H54 (cell line): Measurements from ENCODE around the gene BUB1B.

ENCODE experiments used
- DNase-seq: peaks from one replicate; pipeline ENCODE4 v3.0.0; 2011; ENCODE audit warnings: low spot score, mixed read lengths; ENCODE audit not compliant: insufficient read length
- FAIRE-seq: peaks from 3 replicates; lab custom pipeline; 2011; peaks lifted over from hg19 to GRCh38; lab: Jason Lieb, UNC
- POLR2A ChIP-seq: IDR thresholded peaks from 2 replicates; pipeline ENCODE4 v1.6.1; 2011; ENCODE audit warnings: low read depth, mild to moderate bottlenecking, low read length

The BUB1B gene

DNA sequence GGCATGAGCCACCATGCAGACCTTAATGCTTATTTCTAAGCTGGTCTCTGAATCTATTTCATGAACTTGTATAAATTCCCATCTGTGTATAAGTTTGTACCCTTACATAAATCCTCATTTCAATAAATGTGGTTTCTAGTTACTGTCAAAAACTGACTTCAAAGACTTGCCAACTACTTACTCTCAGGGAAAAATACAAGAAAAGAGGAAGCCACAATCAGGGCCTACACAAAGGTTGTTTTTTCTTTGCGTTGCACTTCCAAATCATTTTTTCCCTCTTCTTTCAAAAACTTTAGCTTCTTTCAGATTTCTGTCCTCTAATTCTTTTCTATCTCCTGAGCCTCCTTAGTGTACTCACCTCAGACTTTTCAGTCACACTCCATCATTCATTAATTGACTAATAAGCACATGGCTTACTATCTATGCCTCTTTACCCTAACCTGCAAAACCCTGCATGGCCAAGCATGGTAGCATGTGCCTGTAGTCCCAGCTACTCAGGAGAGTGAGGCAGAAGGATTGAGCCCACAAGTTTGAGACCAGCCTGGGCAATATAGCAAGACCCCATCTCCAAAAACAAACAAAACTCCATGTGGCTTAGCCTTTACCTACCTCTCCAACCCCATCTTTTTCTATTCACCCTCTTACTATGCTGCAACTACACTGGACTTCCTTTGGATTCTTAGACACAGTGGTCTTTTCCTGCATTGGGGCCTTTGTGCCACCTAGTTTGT is 37.7 kb downstream of the BUB1B start:
- TF ChIP-seq POLR2A = no peak
- DNase-seq = no peak
- no peak for FAIRE-seq

- no peak for TF ChIP-seq POLR2A
- no peak for FAIRE-seq
- no peak for DNase-seq
Measured at GRCh38 chr15:40204100-40204499, 43.2 kb downstream of the BUB1B start.

DNA sequence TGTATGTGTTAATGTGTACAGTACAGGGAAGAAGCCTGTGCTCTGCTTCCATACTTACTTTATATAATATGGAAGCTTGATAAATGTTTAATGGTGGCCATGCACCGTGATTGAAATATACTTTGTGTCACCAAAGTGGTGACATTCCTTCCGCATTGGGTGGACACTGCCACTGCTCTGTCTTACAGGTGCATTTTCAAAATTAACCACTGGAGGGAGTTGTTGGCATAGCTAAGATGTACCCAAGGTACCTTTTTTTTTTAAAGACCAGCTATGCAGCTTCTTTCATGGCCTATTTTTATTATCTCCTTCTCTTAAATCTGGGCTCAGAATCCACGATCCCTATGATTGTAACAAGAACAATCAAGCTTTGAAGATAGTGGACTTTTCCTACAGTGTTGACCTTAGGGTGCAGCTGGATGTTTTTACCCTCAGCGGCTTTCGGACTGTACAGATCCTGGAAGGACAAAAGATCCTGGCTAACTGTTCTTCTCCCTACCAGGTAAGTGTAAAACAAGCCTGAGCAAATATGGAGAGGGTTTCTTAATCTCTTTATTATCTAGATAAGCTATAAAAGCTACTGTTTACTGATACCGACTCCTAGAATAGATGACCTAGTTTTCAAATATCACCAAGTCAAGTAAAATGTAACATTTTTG is 56.4 kb downstream of the BUB1B start:
- peak; percentile 94 for FAIRE-seq
- no peak for TF ChIP-seq POLR2A
- no peak for DNase-seq

GRCh38 chr15:40219801-40220200 is 58.9 kb downstream of the BUB1B start:
- DNase-seq = no peak
- no peak for TF ChIP-seq POLR2A
- no peak for FAIRE-seq

DNA sequence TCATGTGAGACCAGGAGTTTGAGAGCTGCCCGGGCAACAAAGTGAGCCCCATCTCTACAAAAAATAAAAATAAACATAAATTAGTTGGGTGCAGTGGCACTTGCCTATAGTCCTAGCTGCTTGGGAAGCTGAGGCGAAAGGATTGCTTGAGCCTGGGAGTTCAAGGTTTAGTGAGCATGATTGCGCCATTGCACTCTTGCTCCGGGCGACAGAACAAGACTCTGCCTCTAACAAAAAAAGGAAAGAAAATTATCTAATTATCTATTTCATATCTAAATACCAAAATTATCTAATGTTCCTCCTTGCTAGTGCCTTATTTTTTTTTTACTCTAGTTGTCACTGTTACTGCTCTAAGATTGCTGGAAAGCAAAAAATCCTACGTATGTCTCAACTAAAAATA is 61.3 kb downstream of the BUB1B start:
- TF ChIP-seq POLR2A = no peak
- FAIRE-seq (no peak), DNase-seq (no peak)

DNA sequence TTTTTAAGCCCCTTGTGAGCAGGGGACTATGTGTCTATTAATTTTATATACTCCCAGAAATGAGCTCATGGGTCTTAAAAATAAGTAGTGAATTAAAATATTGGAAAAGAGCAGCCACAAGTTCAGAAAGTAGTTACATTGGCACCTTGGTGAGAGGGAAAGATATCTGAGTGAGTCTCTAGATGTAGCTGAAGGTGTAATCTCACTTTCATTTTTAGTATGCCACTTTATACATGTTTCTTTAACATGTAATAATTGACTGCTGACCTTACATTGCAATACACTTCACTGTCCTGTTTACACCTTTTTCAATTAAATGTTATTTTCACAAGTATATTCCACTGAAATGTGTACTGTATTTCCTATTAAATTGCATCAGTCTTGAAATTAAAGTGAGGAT is 65.9 kb downstream of the BUB1B start:
- FAIRE-seq (no peak), DNase-seq (no peak)
- TF ChIP-seq POLR2A = no peak

DNA sequence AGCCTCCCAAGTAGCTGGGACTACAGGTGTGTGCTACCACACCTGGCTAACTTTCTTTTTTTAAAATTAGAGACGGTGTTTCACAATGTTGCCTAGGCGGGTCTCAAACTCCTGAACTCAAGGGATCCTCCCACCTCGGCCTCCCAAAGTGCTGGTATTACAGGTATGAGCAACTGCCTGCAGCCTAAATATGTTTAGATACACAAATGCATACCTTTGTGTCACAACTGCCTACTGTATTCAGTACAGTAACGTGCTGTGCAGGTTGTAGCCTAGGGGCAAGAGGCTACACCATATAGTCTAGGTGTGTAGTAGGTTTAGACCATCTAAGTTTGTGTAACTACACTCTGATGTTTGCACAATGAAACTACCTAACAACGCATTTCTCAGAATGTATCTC is 68.4 kb downstream of the BUB1B start:
- TF ChIP-seq POLR2A = no peak
- DNase-seq = no peak
- FAIRE-seq = no peak

DNA sequence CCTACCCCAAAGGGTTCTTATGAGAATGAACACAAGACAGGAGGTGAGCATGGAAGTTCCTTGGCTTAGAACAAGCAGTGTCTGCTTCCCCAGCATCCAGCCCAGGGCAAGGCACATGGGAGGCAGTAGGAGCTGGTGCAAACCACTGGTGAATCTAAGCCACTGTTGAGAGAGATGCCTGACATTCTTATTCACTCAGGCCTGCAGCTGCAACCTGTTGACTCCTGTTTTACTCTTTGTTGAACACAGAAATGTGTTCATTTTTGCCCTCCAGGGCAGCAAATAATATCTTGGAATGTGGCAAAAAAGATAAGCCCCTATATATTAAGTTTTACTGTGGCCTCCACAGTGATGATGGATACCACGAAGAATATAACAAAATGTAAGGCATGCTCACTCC is 69.1 kb downstream of the BUB1B start:
- FAIRE-seq = no peak
- no peak for DNase-seq
- TF ChIP-seq POLR2A = no peak

- no peak for TF ChIP-seq POLR2A
- FAIRE-seq = no peak
- DNase-seq = no peak
Measured at GRCh38 chr15:40232625-40233070, 71.8 kb downstream of the BUB1B start.

GRCh38 chr15:40233727-40234577 is 73.1 kb downstream of the BUB1B start:
- FAIRE-seq (no peak), DNase-seq (no peak)
- no peak for TF ChIP-seq POLR2A

- no peak for FAIRE-seq
- no peak for TF ChIP-seq POLR2A
- no peak for DNase-seq
Measured at GRCh38 chr15:40234783-40235182, 73.9 kb downstream of the BUB1B start.

DNA sequence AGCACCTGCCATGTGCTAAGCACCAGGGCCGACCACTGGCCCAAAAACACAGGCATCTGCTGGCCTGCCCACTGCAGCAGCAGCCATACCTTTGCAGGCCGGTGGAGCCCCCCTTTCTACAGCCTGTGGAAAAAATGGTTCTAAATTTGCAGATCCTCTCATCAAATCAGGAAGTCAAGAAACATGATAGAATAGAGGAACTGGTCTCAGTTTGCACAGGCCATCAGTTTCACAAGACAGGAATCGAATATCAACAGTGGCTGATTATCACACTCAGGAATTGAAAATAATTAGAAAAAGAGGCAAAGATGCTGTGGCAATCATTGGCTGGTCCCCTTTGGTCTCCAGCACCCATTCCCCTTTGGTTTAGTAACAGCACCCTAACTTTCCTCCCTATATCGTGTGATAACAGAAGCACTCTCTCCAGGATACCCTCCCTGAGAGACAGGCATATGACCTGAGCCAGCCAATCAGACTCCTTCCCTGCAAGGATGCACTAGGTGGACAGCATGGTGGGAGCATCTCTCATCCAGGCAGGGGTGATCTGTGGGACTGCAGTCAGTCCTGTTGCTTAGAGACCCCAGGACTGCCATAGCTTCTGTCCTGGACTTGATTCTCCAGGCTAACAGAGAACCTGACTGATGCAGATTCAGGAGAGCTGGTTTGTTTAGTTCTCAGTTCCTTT is 74.5 kb downstream of the BUB1B start:
- no peak for FAIRE-seq
- TF ChIP-seq POLR2A = no peak
- no peak for DNase-seq

GRCh38 chr15:40238532-40239403 is 77.9 kb downstream of the BUB1B start, which contains the start of gene PAK6:
Gene PAK6 (plus strand): TSS chr15:40239063. CDS start chr15:40264786, 25,723 bp downstream.
- TF ChIP-seq POLR2A = no peak
- FAIRE-seq = no peak
- peak; percentile 94 for DNase-seq
